H9 (cell line): Measurements from ENCODE around the gene GAD2. TPM values are rescaled to one million over a fixed set of nuclear protein-coding genes. Genes with fewer than 3 reads are reported as not detected.

Experiments used
- DNase-seq: peaks from one replicate; pipeline ENCODE4 v3.0.0-alpha.2; 2017
- H2AFZ ChIP-seq: one replicate; pipeline ENCODE4 v1.6.1; 2013; ENCODE audit warnings: mild to moderate bottlenecking, low read length, control low read depth, moderate library complexity
- H2AK5ac ChIP-seq: 2 replicates; pipeline ENCODE4 v1.6.1; 2013; ENCODE audit warnings: low read length, control low read depth, mixed read lengths; ENCODE audit not compliant: insufficient read length
- H2BK120ac ChIP-seq: one replicate; pipeline ENCODE4 v1.6.1; 2013; ENCODE audit warnings: low read depth, mild to moderate bottlenecking, low read length, control low read depth, inconsistent platforms; ENCODE audit not compliant: poor library complexity, severe bottlenecking
- H2BK12ac ChIP-seq: 2 replicates; pipeline ENCODE4 v1.6.1; 2013; ENCODE audit warnings: low read length, control low read depth, mixed read lengths, low read depth; ENCODE audit not compliant: insufficient read length
- H2BK15ac ChIP-seq: 2 replicates; pipeline ENCODE4 v1.6.1; 2013; ENCODE audit warnings: low read depth, low read length, control low read depth
- H2BK20ac ChIP-seq: one replicate; pipeline ENCODE4 v1.6.1; 2013; ENCODE audit warnings: low read depth, mild to moderate bottlenecking, low read length, control low read depth, inconsistent platforms; ENCODE audit not compliant: poor library complexity, severe bottlenecking
- H2BK5ac ChIP-seq: 2 replicates; pipeline ENCODE4 v1.6.1; 2013; ENCODE audit warnings: low read length, control low read depth, mixed read lengths; ENCODE audit not compliant: insufficient read length
- H3K14ac ChIP-seq: 2 replicates; pipeline ENCODE4 v1.6.1; 2013; ENCODE audit warnings: low read length, control low read depth; ENCODE audit not compliant: insufficient read depth
- H3K18ac ChIP-seq: 2 replicates; pipeline ENCODE4 v1.6.1; 2013; ENCODE audit warnings: low read depth, mild to moderate bottlenecking, mixed read lengths, low read length, control low read depth; ENCODE audit not compliant: insufficient read length
- H3K23ac ChIP-seq: 2 replicates; pipeline ENCODE4 v1.6.1; 2013; ENCODE audit warnings: low read length, control low read depth, mixed read lengths, low read depth; ENCODE audit not compliant: insufficient read length
- H3K23me2 ChIP-seq: 2 replicates; pipeline ENCODE4 v1.6.1; 2013; ENCODE audit warnings: low read depth, mild to moderate bottlenecking, mixed read lengths, low read length, control low read depth; ENCODE audit not compliant: insufficient read length, poor library complexity, severe bottlenecking
- H3K27ac ChIP-seq: 2 replicates; pipeline ENCODE4 v1.5.1; 2013; ENCODE audit warnings: low read length, control low read depth, mixed read lengths, low read depth; ENCODE audit not compliant: insufficient read length
- H3K27me3 ChIP-seq: 2 replicates; pipeline ENCODE4 v1.6.1; 2013; ENCODE audit warnings: low read length, control low read depth, inconsistent platforms; ENCODE audit not compliant: insufficient read depth
- H3K4ac ChIP-seq: 2 replicates; pipeline ENCODE4 v1.6.1; 2013; ENCODE audit warnings: low read depth, mild to moderate bottlenecking, control low read depth, inconsistent platforms, low read length, moderate library complexity
- H3K4me1 ChIP-seq: 2 replicates; pipeline ENCODE4 v1.6.1; 2013; ENCODE audit warnings: low read length, control low read depth, inconsistent platforms; ENCODE audit not compliant: insufficient read depth
- H3K4me2 ChIP-seq: 2 replicates; pipeline ENCODE4 v1.6.1; 2013; ENCODE audit warnings: low read length, control low read depth, mixed read lengths; ENCODE audit not compliant: insufficient read length, insufficient read depth
- H3K56ac ChIP-seq: 2 replicates; pipeline ENCODE4 v1.6.1; 2013; ENCODE audit warnings: low read depth, mild to moderate bottlenecking, mixed read lengths, low read length, control low read depth; ENCODE audit not compliant: insufficient read length
- H3K79me1 ChIP-seq: 2 replicates; pipeline ENCODE4 v1.6.1; 2013; ENCODE audit warnings: low read depth, mild to moderate bottlenecking, moderate library complexity, low read length, control low read depth, inconsistent platforms; ENCODE audit not compliant: insufficient read depth, poor library complexity, severe bottlenecking
- H3K79me2 ChIP-seq: 2 replicates; pipeline ENCODE4 v1.6.1; 2013; ENCODE audit warnings: low read length, control low read depth, inconsistent platforms; ENCODE audit not compliant: insufficient read depth
- H3K9ac ChIP-seq: 2 replicates; pipeline ENCODE4 v1.6.1; 2013; ENCODE audit warnings: low read length, control low read depth, mixed read lengths; ENCODE audit not compliant: insufficient read length; ENCODE audit errors: extremely low read depth
- H3K9me3 ChIP-seq: one replicate; pipeline ENCODE4 v1.6.1; 2013; ENCODE audit warnings: low read depth, low read length, inconsistent platforms; ENCODE audit not compliant: control insufficient read depth
- H3T11ph ChIP-seq: one replicate; pipeline ENCODE4 v1.6.1; 2013; ENCODE audit warnings: mild to moderate bottlenecking, low read length, control low read depth, inconsistent platforms
- H4K20me1 ChIP-seq: one replicate; pipeline ENCODE4 v1.6.1; 2013; ENCODE audit not compliant: control insufficient read depth, insufficient read length, insufficient read depth
- H4K5ac ChIP-seq: 2 replicates; pipeline ENCODE4 v1.6.1; 2013; ENCODE audit warnings: low read depth, mild to moderate bottlenecking, mixed read lengths, low read length, control low read depth; ENCODE audit not compliant: insufficient read length
- H4K8ac ChIP-seq: replicated peaks from 2 replicates; pipeline ENCODE4 v1.6.1; 2013; ENCODE audit warnings: low read length, control low read depth, mixed read lengths, low read depth; ENCODE audit not compliant: insufficient read length
- H4K91ac ChIP-seq: 2 replicates; pipeline ENCODE4 v1.6.1; 2013; ENCODE audit warnings: low read depth, mild to moderate bottlenecking, moderate library complexity, mixed read lengths, low read length, control low read depth; ENCODE audit not compliant: insufficient read length
- H3K27ac Mint-ChIP-seq, 3 experiments: 2 replicates in 2 of 3; 3 replicates in 1 of 3; pipeline ENCODE4 v1.8.0; 2020 to 2021; ENCODE audit warnings: mixed read lengths in 3 of 3, mild to moderate bottlenecking in 1 of 3, moderate library complexity in 1 of 3
- H3K27me3 Mint-ChIP-seq: 2 replicates; pipeline ENCODE4 v1.8.0; 2021; ENCODE audit warnings: low read depth, mild to moderate bottlenecking, moderate library complexity, mixed read lengths
- H3K36me3 Mint-ChIP-seq, 3 experiments: 2 replicates in 2 of 3; 3 replicates in 1 of 3; pipeline ENCODE4 v1.8.0; 2020 to 2021; ENCODE audit warnings: low read depth in 3 of 3, mixed read lengths in 3 of 3; ENCODE audit not compliant: insufficient read depth in 1 of 3
- H3K4me1 Mint-ChIP-seq, 2 experiments: 2 replicates each; pipeline ENCODE4 v1.8.0; 2020; ENCODE audit warnings: mixed read lengths in 2 of 2
- H3K4me3 Mint-ChIP-seq, 2 experiments: 2 replicates in 1 of 2; 3 replicates in 1 of 2; pipeline ENCODE4 v1.8.0; 2020 to 2021; ENCODE audit warnings: mild to moderate bottlenecking in 2 of 2, mixed read lengths in 2 of 2, moderate library complexity in 1 of 2
- H3K9me3 Mint-ChIP-seq, 2 experiments: 2 replicates in 1 of 2; 3 replicates in 1 of 2; pipeline ENCODE4 v1.8.0; 2020; ENCODE audit warnings: mild to moderate bottlenecking in 2 of 2, mixed read lengths in 2 of 2, moderate library complexity in 1 of 2
- WGBS: extraction: QIAGEN DNeasy Blood & Tissue Kit; methylation state at CpG from one replicate; pipeline ENCODE4 v1.1.7; 2013; ENCODE audit warnings: missing lambda C conversion rate, low lambda C conversion rate, mixed read lengths; ENCODE audit not compliant: insufficient read length; ENCODE audit errors: extremely low coverage; 5-methylcytosine and 5-hydroxymethylcytosine counted together
- total RNA-seq: library from RNA; stranded (reverse); gene quantifications from 2 replicates; pipeline ENCODE4 v1.2.1, GENCODE V29; 2021
- TF ChIP-seq, protein P1 (sequence below): fragments of 200-600 bp; sonication (generic); conservative IDR thresholded peaks from 3 replicates; pipeline ENCODE4 v1.8.0; 2021; ENCODE audit warnings: antibody characterized with exemption, mild to moderate bottlenecking

Gene GAD2
- total RNA-seq, 1 experiment from 2014 or later, result 2.0 TPM

DNA sequence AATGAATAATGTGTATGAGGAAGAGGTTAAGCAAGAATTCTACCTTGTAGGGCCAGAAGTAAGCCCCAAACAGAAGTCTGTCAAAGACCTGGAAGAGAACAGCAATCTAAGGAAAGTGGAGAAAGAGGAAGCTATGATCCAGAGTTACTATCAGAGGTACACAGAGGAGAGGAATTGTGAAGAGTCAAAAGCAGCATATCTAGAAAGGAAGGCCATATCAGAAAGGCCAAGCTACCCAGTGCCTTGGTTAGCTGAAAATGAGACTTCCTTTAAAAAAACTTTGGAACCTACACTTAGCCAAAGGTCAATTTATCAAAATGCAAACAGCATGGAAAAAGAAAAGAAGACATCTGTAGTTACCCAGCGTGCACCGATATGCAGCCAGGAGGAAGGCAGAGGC lies 42.7 kb upstream of the GAD2 start:
- H3K79me2 ChIP-seq, result no peaks in the 10 kb centered on the region
- no peak overlapping the region for H3K56ac ChIP-seq
- no peak overlapping the region for H2AFZ ChIP-seq
- H2BK20ac ChIP-seq, result no peak overlapping the region
- H4K91ac ChIP-seq, result no peak overlapping the region
- WGBS, result no CpG with 5 or more reads among the region's 2 CpGs
- no peak overlapping the region for H2AK5ac ChIP-seq
- H3K9ac ChIP-seq, result no peak overlapping the region
- no peak overlapping the region for H3K4ac ChIP-seq
- no peak for DNase-seq
- Mint-ChIP-seq H3K27me3 (no peaks in the 10 kb centered on the region; the same call in 1 of the 2 replicates), H3K27ac (no peak overlapping the region), H3K36me3 (no peaks in the 10 kb centered on the region), H3K9me3 (no peaks in the 10 kb centered on the region), H3K4me1 (peaks cover 38 to 39% of the 10 kb centered on the region in 2 experiments), H3K4me3 (no peak overlapping the region)
- no peak overlapping the region for H3K23ac ChIP-seq
- no peaks in the 10 kb centered on the region for H3K23me2 ChIP-seq
- no peaks in the 10 kb centered on the region for H4K20me1 ChIP-seq
- H3K9me3 ChIP-seq, result no peaks in the 10 kb centered on the region
- no peak overlapping the region for H3K18ac ChIP-seq
- TF ChIP-seq, protein P1, sequence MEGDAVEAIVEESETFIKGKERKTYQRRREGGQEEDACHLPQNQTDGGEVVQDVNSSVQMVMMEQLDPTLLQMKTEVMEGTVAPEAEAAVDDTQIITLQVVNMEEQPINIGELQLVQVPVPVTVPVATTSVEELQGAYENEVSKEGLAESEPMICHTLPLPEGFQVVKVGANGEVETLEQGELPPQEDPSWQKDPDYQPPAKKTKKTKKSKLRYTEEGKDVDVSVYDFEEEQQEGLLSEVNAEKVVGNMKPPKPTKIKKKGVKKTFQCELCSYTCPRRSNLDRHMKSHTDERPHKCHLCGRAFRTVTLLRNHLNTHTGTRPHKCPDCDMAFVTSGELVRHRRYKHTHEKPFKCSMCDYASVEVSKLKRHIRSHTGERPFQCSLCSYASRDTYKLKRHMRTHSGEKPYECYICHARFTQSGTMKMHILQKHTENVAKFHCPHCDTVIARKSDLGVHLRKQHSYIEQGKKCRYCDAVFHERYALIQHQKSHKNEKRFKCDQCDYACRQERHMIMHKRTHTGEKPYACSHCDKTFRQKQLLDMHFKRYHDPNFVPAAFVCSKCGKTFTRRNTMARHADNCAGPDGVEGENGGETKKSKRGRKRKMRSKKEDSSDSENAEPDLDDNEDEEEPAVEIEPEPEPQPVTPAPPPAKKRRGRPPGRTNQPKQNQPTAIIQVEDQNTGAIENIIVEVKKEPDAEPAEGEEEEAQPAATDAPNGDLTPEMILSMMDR, result no peak
- H2BK120ac ChIP-seq, result no peak overlapping the region
- no peak overlapping the region for H3K14ac ChIP-seq
- no peak overlapping the region for H2BK12ac ChIP-seq
- no peak overlapping the region for H2BK15ac ChIP-seq
- no peak overlapping the region for H2BK5ac ChIP-seq
- no peaks in the 10 kb centered on the region for H3K79me1 ChIP-seq
- no peak overlapping the region for H3K27ac ChIP-seq
- H3K4me1 ChIP-seq, result peaks cover 3% of the 10 kb centered on the region; the same call in 1 of the 2 replicates
- H3K27me3 ChIP-seq, result no peaks in the 10 kb centered on the region
- H4K5ac ChIP-seq, result no peak overlapping the region
- no peak overlapping the region for H3T11ph ChIP-seq
- H3K4me2 ChIP-seq, result no peak overlapping the region
- no peak overlapping the region for H4K8ac ChIP-seq
